ENCODE results near the gene NUDT8. TPM values are rescaled to one million over a fixed set of nuclear protein-coding genes. Genes with fewer than 3 reads are reported as not detected.
"Not testable (repeated sequence)": the region's sequence is repeated elsewhere in the genome, so short reads cannot be mapped to it uniquely, and the experiment has no call there.

NUDT8 gene
- total RNA-seq, 1 donor from 2014 or later: 22.2 TPM

DNA sequence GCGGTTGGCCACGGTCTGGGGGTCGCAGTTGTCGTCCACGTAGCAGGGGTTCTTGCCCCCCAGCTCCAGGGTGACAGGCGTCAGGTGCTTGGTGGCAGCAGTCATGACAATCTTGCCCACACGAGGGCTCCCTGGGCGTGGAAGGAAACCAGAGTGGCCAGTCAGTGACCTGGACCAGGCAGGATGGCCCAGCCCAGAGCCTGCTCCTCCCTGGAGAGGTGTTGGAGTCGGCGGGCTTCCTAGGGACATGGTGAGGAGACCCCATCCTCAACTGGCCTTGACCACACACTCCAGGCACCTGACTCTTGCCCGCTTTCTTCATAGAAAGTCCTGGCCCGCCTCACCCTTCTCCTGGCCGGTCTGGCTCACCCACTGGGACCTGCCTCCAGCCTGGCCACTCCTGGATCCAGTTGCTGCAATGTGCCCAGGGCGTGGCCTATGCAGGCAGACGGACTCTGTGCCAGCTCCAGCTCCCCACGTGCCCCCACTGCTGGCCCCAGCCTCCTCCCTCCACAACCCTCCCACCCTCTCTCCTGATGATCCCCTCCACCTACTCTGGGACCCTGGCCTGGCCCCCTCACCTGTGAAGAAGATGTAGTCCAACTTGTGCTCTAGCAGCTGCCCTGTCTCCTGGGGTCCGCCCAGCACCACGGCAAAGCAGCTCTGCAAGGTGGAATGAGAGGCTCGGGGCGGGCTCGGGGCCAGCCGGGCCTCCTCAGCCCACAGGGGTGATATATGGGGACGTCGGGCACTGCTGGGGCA lies 36.0 kb upstream of the NUDT8 start:
- H3K9me3 Mint-ChIP-seq: no peaks in the 10 kb centered on the region
- intact Hi-C loops (cut with micrococcal nuclease): no loop called here
- no peak overlapping the region for H3K27ac Mint-ChIP-seq
- no peaks in the 10 kb centered on the region for H3K36me3 Mint-ChIP-seq (ENCODE audit: low read depth)
- DNase-seq (ENCODE audit: low spot score): no peak
- H3K4me3 Mint-ChIP-seq (ENCODE audit: low read depth): no peak overlapping the region
- no peaks in the 10 kb centered on the region for H3K27me3 Mint-ChIP-seq (ENCODE audit: low read depth)
- no peaks in the 10 kb centered on the region for H3K4me1 Mint-ChIP-seq (ENCODE audit: low read depth)

DNA sequence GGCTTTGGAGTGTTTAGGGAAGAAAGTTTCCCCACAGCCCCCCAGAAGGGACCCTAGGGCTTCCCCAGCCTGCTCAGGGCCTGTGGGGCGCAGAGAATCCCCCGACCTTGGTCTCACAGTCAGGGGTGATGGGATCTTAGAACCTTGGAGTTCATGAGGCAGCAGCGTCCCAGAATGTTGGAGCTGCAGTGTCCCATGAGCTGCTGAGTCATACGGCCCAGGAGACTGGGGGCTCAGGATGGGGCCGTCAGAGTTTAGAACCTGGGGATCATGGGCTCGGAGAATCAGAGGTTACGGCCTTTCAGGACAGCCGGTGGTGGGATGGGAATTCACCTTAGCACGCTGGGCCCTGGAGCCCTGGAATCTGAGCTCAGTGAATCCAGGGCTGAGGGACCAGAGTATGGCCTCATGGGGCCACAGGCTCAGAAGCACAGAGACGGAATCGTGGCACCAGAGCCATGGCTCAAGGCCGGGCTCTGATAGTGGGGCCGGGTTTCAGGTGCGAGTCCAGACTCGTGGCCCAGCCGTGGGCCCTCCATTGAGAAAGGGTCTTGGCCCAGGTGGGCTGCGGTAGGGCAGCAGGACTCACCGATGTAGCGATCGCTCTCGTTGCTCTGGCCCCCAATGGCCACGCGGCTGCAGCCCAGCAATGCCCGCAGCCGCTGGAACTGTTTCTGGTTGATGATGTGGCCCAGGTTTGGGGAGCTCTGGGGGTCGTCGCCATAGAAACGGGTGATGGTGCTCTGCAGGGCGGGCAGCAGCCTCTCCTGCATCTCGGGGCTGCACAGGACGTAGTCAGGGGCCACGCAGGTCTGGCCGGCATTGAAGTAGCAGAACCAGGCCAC lies 35.2 kb upstream of the NUDT8 start:
- Mint-ChIP-seq H3K4me3 (ENCODE audit: low read depth) (no peak overlapping the region), H3K27ac (no peak overlapping the region), H3K36me3 (ENCODE audit: low read depth) (no peaks in the 10 kb centered on the region), H3K9me3 (no peaks in the 10 kb centered on the region), H3K27me3 (ENCODE audit: low read depth) (no peaks in the 10 kb centered on the region), H3K4me1 (ENCODE audit: low read depth) (no peaks in the 10 kb centered on the region)
- no peak for DNase-seq (ENCODE audit: low spot score)
- intact Hi-C loops (cut with micrococcal nuclease): no loop called here

DNA sequence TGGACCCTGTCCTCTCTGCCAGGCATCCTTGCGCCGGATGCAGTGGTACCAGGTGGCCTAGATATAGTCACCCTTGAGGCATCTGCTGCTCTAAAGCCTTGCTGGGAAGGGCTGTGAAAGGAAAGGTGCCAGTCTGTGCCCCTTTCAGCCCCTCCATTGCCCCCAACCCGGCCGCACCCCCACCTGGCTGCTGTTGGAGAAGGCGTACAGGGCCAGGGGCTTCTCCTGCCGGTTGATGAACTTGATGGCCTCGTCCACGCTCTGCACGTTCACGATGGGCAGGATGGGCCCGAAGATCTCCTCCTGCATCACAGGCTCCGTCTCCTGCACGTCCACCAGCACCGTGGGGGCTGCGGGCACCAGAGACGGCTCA lies 34.5 kb upstream of the NUDT8 start:
- intact Hi-C loops (cut with micrococcal nuclease): no loop called here
- no peak for DNase-seq (ENCODE audit: low spot score)
- H3K4me1 Mint-ChIP-seq (ENCODE audit: low read depth): no peaks in the 10 kb centered on the region
- no peak overlapping the region for H3K27ac Mint-ChIP-seq
- no peaks in the 10 kb centered on the region for H3K36me3 Mint-ChIP-seq (ENCODE audit: low read depth)
- no peaks in the 10 kb centered on the region for H3K27me3 Mint-ChIP-seq (ENCODE audit: low read depth)
- H3K4me3 Mint-ChIP-seq (ENCODE audit: low read depth): no peak overlapping the region
- no peaks in the 10 kb centered on the region for H3K9me3 Mint-ChIP-seq

DNA sequence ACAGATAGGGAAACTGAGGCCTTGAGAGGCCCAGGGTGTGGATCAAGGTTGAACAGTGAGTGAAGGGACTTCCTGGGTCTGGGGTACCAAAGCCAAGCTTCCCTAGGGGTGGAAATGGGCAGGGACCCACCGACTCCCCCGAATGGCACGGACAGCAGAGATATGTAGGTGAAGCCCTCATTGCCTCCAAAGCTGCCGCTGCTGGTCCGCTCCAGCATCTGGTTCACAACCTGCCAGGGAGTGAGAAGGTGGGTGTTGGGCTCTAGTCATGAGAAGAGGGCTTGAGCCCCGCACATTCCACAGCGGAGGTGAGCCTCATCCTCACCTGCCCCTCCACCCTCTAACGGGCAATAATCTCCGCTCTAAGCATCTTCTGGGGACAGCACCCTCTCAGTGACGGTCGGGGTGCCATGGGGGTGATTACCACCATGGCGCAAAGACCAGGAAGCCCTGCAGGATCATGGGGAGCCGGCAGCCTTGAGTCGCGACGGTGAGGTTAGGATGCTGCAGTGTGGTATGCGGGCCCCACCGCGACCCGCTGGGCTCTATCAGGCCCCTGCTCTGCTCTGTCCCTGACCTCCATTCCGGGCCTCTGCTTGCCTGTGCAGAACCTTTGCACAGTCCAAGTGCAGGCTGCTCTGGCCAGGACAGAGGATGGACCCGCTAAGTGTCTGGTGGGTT lies 33.9 kb upstream of the NUDT8 start:
- H3K27ac Mint-ChIP-seq: no peak overlapping the region
- no peak overlapping the region for H3K4me3 Mint-ChIP-seq (ENCODE audit: low read depth)
- no peak for DNase-seq (ENCODE audit: low spot score)
- H3K27me3 Mint-ChIP-seq (ENCODE audit: low read depth): no peaks in the 10 kb centered on the region
- intact Hi-C loops (cut with micrococcal nuclease): no loop called here
- H3K9me3 Mint-ChIP-seq: no peaks in the 10 kb centered on the region
- H3K4me1 Mint-ChIP-seq (ENCODE audit: low read depth): peaks cover 2% of the 10 kb centered on the region
- no peaks in the 10 kb centered on the region for H3K36me3 Mint-ChIP-seq (ENCODE audit: low read depth)

DNA sequence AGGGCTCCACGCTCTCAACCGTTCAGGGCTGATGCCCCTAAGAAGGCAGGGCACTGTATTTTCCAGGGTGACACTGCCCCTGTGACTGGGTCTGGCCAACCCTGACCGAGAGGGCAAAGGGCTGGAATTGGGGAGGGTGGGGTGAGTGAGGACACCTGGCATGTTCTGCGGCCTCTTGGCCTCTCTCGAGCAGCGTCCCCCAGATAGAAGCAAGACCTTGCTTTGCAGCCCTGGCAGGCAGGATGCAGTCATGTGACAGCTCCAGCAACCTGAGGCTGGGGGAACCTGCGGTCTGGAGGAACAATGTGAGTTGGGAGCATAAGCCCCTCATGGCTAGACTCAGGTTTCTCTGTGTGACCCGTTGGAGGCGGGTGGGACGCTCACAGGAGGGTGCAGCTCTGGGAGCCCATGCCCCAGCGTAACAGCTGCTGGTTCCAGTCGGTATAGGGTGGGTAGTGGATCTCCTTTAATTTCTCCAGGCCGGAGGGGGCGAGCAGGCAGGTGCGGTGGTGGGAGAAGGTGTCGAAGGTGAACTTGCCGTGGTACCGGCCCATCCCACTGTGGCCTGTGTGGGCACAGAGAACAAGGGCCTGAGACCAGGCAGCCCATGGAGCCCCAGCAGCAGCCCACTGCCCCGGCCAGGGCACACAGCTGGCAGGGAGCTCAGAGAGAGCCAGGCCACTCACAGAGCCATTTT lies 33.2 kb upstream of the NUDT8 start:
- H3K4me3 Mint-ChIP-seq (ENCODE audit: low read depth): no peak overlapping the region
- H3K27ac Mint-ChIP-seq: no peak overlapping the region
- H3K27me3 Mint-ChIP-seq (ENCODE audit: low read depth): no peaks in the 10 kb centered on the region
- peaks cover 2% of the 10 kb centered on the region for H3K4me1 Mint-ChIP-seq (ENCODE audit: low read depth)
- no peaks in the 10 kb centered on the region for H3K36me3 Mint-ChIP-seq (ENCODE audit: low read depth)
- intact Hi-C loops (cut with micrococcal nuclease): no loop called here
- H3K9me3 Mint-ChIP-seq: no peaks in the 10 kb centered on the region
- DNase-seq (ENCODE audit: low spot score): no peak

DNA sequence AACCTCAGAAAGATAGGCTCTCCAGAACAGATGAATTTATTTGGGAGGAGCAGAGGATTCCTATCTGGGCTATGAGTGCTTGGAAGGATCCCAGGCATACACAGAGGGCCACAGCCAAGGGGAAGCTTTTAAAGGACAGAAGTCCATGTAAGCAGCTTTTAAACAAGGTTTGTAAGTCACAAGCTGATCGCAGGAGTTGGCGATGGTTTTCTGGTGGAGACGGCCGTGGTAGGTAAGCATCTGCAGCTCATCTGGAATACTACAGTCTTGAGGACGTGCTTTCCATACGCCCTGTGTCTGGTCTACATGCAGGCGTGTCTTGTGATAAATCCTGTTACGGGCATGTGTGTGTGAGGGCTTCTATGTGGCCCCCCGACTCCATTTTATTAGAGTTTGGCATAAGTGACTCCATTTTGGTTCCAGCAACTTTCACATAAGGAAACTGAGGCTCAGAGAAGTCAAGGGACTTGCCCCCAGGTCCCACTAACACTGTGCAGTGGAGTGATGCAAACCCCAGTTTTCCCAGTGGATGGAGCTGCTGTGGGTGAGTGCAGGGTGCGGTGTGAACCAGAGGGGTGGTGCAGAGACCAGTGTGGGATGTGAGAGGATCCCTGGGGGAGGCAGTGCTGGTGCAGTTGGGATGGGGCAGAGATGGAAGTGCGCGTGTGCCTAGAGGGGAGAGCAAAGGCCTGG lies 32.6 kb upstream of the NUDT8 start:
- Mint-ChIP-seq H3K36me3 (ENCODE audit: low read depth) (no peaks in the 10 kb centered on the region), H3K27me3 (ENCODE audit: low read depth) (no peaks in the 10 kb centered on the region), H3K9me3 (no peaks in the 10 kb centered on the region), H3K4me1 (ENCODE audit: low read depth) (peaks cover 2% of the 10 kb centered on the region), H3K4me3 (ENCODE audit: low read depth) (no peak overlapping the region), H3K27ac (no peak overlapping the region)
- no peak for DNase-seq (ENCODE audit: low spot score)
- intact Hi-C loops (cut with micrococcal nuclease): no loop called here

DNA sequence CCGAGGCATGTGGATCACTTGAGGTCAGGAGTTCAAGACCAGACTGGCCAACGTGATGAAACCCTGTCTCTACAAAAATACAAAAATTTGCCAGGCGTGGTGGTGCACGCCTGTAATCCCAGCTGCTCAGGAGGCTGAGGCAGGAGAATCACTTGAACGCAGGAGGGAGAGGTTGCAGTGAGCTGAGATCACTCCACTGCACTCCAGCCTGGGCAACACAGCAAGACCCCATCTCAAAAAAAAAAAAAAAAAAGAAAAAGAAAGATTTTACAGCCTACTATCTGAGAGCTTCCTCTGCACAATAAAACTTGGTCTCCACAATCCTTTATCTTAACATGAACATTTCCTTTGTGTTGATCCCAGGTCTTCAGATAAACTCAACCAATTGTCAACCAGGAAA lies 31.0 kb upstream of the NUDT8 start:
- intact Hi-C loops (cut with micrococcal nuclease); H3K4me3 Mint-ChIP-seq (ENCODE audit: low read depth); DNase-seq (ENCODE audit: low spot score); H3K4me1 Mint-ChIP-seq (ENCODE audit: low read depth); H3K27me3 Mint-ChIP-seq (ENCODE audit: low read depth); H3K27ac Mint-ChIP-seq; H3K9me3 Mint-ChIP-seq; H3K36me3 Mint-ChIP-seq (ENCODE audit: low read depth): not testable (repeated sequence)

DNA sequence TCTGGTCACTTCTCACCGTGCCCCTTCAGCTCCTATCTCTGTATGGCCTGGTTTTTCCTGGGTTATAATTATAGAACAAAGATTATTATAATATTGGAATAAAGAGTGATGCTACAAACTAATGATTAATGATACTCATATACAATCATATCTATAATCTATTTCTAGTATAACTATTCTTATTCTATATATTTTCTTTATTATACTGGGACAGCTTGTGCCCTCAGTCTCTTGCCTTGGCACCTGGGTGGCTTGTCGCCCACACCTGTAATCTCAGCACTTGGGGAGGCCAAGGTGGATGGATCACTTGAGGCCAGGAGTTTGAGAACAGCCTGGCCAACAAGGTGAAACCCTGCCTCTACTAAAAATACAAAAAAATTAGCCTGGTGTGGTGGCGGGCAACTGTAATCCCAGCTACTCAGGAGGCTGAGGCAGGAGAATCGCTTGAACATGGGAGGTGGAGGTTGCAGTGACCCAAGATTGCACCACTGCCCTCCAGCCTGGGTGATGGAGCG lies 30.0 kb upstream of the NUDT8 start:
- H3K27ac Mint-ChIP-seq; H3K36me3 Mint-ChIP-seq (ENCODE audit: low read depth); H3K4me1 Mint-ChIP-seq (ENCODE audit: low read depth); H3K4me3 Mint-ChIP-seq (ENCODE audit: low read depth); H3K27me3 Mint-ChIP-seq (ENCODE audit: low read depth); DNase-seq (ENCODE audit: low spot score); intact Hi-C loops (cut with micrococcal nuclease); H3K9me3 Mint-ChIP-seq: not testable (repeated sequence)

DNA sequence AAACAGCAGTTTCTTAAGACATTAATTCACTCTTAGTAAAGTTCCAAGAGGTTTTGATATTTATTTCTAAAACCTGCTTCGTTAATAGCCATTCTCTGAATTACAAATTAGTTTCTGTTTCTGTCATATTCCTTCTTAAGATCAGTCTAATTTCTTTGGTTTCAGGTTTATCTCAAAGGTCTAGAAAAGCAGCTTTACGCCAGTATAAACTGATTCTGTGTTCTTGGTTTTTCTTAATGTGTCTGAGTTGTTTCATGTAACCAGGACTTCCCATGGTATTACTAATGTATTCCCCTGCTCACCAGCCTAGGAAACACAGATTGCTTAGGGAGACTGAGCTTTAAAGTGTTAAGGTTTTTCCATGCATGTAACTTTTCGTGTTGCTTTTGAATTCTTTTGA lies 27.6 kb upstream of the NUDT8 start:
- Mint-ChIP-seq H3K4me1 (ENCODE audit: low read depth) (peaks cover 2% of the 10 kb centered on the region), H3K27ac (no peak overlapping the region), H3K36me3 (ENCODE audit: low read depth) (peaks cover 3% of the 10 kb centered on the region), H3K9me3 (peaks cover 5% of the 10 kb centered on the region), H3K27me3 (ENCODE audit: low read depth) (no peaks in the 10 kb centered on the region), H3K4me3 (ENCODE audit: low read depth) (no peak overlapping the region)
- intact Hi-C loops (cut with micrococcal nuclease): no loop called here
- DNase-seq (ENCODE audit: low spot score): no peak

DNA sequence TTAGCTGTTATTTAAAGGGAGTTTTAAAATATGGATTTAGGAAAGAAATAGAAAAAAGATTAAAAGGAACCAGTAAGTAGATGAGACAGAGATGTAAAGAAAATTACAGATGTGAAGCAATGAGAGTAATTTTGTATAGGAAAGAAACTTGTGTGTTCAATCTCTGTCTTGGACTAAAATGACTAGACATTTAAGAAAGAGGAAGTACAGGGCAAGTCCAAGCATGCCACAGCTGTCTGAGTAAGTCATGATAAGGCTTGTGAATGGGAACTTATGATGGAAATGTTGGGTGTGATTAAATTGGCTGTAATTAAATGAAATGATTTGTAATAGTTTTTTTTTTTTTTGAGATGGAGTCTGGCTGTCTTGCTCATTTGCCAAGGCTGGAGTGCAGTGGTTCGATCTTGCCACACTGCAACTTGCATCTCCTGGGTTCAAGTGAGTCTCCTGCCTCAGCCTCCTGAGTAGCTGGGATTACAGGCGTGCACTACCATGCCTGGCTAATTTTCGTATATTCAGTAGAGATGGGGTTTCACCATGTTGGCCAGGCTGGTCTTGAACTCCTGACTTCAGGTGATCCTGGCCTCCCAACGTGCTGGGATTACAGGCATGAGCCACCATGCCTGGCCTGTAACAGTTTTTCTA lies 26.7 kb upstream of the NUDT8 start:
- H3K4me1 Mint-ChIP-seq (ENCODE audit: low read depth): peaks cover 2% of the 10 kb centered on the region
- DNase-seq (ENCODE audit: low spot score): no peak
- no peak overlapping the region for H3K4me3 Mint-ChIP-seq (ENCODE audit: low read depth)
- peaks cover 5% of the 10 kb centered on the region for H3K9me3 Mint-ChIP-seq
- no peaks in the 10 kb centered on the region for H3K27me3 Mint-ChIP-seq (ENCODE audit: low read depth)
- intact Hi-C loops (cut with micrococcal nuclease): no loop called here
- peaks cover 3% of the 10 kb centered on the region for H3K36me3 Mint-ChIP-seq (ENCODE audit: low read depth)
- H3K27ac Mint-ChIP-seq: no peak overlapping the region

DNA sequence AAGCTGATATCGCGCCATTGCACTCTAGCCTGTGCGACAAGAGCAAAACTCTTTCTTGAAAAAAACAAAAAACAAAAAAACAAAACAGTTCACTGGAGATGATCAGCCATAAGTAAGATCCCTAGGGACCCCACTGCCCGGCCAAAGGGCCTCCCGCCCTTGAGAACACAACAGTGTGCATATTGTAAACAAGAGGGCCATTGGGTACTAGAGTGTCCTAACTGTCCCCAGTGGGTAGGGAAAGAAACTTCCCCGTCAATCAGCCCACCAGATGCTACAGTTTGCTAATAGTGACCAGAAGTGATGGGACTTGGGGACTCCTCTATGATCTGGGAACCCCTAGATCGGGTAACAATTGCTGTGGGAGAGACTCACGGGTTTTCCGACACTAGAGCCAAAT lies 24.5 kb upstream of the NUDT8 start:
- no peak for DNase-seq (ENCODE audit: low spot score)
- Mint-ChIP-seq H3K4me1 (ENCODE audit: low read depth) (peaks cover 9% of the 10 kb centered on the region), H3K27ac (no peak overlapping the region), H3K9me3 (peaks cover 5% of the 10 kb centered on the region), H3K4me3 (ENCODE audit: low read depth) (no peak overlapping the region), H3K36me3 (ENCODE audit: low read depth) (peaks cover 3% of the 10 kb centered on the region), H3K27me3 (ENCODE audit: low read depth) (no peaks in the 10 kb centered on the region)
- intact Hi-C loops (cut with micrococcal nuclease): no loop called here
